Neural cell (in vitro differentiated cells): ENCODE results near the gene ALMS1.

ENCODE experiments used
- EP300 ChIP-seq: fragments of 450-650 bp; conservative IDR thresholded peaks from 2 replicates; pipeline ENCODE4 v1.6.1; 2014; ENCODE audit warnings: antibody characterized with exemption, mild to moderate bottlenecking, moderate library complexity; ENCODE audit not compliant: poor library complexity, severe bottlenecking
- EZH2 ChIP-seq: fragments of 200-600, 300-800 bp; shearing (Covaris generic), sonication (generic); IDR thresholded peaks from 2 replicates; pipeline ENCODE4 v1.6.1; 2014; ENCODE audit warnings: antibody characterized with exemption, low read length, borderline replicate concordance, mild to moderate bottlenecking; ENCODE audit not compliant: insufficient read depth, poor library complexity, severe bottlenecking
- RAD21 ChIP-seq: fragments of 450-650 bp; conservative IDR thresholded peaks from 2 replicates; pipeline ENCODE4 v1.6.1; 2014; ENCODE audit warnings: antibody characterized with exemption, mild to moderate bottlenecking, moderate library complexity
- TF ChIP-seq, protein P1 (sequence below): fragments of 450-650 bp; IDR thresholded peaks from 2 replicates; pipeline ENCODE4 v1.5.1; 2014; ENCODE audit warnings: antibody characterized with exemption, mild to moderate bottlenecking, moderate library complexity; ENCODE audit not compliant: poor library complexity, severe bottlenecking
- TF ChIP-seq, protein P2 (sequence below): IDR thresholded peaks from 2 replicates; pipeline ENCODE4 v1.6.1; 2012; ENCODE audit warnings: borderline replicate concordance

DNA sequence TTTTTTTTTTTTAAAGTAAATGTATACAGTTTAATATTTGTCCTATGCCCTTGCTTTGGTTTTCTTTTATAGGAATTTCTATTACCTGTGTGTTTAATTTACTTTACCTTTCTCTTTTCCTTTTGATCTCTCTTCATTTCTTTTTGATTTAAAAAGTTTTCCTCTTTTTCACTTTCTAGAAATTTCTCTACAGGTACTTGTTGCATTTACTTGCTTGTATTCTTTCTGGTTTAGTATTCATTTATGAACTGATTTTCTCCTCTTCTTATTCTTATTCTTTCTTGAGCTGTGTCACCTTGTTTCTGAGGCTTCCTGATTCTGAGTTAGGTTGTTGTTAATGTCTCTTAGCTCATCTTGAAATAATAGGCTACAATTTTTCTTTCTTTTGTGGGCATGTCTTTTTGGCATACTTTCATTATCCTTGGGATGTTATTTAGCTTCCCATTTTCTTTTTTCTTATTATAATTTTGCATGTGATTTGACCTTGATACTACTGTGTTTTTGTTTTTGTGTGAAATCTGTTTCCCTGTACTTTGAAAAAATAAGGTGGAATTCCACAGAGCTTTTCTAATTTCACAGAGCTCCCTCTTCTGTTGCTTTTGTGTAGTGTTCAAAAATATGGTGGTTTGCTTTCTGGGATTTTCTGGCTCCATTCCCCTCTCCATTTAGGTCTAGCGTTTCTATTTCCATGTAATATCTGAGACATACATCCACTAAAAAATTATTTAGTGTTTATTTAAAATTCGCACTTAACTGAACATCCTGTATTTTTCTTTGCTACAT, 25.5 kb upstream of the ALMS1 start:
- TF ChIP-seq, protein P1, sequence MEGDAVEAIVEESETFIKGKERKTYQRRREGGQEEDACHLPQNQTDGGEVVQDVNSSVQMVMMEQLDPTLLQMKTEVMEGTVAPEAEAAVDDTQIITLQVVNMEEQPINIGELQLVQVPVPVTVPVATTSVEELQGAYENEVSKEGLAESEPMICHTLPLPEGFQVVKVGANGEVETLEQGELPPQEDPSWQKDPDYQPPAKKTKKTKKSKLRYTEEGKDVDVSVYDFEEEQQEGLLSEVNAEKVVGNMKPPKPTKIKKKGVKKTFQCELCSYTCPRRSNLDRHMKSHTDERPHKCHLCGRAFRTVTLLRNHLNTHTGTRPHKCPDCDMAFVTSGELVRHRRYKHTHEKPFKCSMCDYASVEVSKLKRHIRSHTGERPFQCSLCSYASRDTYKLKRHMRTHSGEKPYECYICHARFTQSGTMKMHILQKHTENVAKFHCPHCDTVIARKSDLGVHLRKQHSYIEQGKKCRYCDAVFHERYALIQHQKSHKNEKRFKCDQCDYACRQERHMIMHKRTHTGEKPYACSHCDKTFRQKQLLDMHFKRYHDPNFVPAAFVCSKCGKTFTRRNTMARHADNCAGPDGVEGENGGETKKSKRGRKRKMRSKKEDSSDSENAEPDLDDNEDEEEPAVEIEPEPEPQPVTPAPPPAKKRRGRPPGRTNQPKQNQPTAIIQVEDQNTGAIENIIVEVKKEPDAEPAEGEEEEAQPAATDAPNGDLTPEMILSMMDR: peak; percentile 72
- TF ChIP-seq RAD21 (peak; percentile 76), EZH2 (no peak), EP300 (no peak)
- TF ChIP-seq, protein P2, sequence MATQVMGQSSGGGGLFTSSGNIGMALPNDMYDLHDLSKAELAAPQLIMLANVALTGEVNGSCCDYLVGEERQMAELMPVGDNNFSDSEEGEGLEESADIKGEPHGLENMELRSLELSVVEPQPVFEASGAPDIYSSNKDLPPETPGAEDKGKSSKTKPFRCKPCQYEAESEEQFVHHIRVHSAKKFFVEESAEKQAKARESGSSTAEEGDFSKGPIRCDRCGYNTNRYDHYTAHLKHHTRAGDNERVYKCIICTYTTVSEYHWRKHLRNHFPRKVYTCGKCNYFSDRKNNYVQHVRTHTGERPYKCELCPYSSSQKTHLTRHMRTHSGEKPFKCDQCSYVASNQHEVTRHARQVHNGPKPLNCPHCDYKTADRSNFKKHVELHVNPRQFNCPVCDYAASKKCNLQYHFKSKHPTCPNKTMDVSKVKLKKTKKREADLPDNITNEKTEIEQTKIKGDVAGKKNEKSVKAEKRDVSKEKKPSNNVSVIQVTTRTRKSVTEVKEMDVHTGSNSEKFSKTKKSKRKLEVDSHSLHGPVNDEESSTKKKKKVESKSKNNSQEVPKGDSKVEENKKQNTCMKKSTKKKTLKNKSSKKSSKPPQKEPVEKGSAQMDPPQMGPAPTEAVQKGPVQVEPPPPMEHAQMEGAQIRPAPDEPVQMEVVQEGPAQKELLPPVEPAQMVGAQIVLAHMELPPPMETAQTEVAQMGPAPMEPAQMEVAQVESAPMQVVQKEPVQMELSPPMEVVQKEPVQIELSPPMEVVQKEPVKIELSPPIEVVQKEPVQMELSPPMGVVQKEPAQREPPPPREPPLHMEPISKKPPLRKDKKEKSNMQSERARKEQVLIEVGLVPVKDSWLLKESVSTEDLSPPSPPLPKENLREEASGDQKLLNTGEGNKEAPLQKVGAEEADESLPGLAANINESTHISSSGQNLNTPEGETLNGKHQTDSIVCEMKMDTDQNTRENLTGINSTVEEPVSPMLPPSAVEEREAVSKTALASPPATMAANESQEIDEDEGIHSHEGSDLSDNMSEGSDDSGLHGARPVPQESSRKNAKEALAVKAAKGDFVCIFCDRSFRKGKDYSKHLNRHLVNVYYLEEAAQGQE: no peak
